ENCODE data around the gene ST3GAL3. TPM values are rescaled to one million over a fixed set of nuclear protein-coding genes. Genes with fewer than 3 reads are reported as not detected.

ST3GAL3 gene
- total RNA-seq, 1 experiment from 2014 or later: 8.3 TPM

DNA sequence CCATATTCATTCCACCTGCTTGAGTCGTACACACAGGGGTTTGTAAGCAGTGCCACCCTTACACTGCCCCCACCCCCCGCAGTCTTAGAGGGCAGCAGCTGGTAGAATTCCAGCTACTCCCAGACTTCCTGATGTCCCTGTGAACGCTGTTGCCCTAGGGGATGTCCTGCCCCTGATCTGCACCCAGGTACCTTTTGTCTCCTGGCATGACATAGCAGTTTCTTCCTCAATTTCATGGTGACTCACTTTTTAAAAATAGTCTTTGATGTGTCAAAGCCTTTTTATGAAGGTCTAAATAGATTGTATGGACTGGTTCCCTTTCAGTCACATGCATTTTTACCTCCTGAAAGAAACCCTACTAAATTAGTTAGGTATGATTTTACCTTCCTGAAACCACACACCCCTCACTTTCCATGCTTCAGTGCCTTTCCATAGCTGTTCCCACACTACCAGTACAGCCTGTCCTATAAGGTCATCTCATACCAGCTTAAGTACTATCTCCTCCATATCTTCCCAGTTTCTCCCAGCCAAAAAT, 76.4 kb downstream of the ST3GAL3 start:
- no peak overlapping the region for H2BK20ac ChIP-seq (ENCODE audit: low read depth, low read length, poor library complexity, severe bottlenecking)
- H2BK12ac ChIP-seq (ENCODE audit: insufficient read length, low read depth, low read length): no peak overlapping the region
- H2BK120ac ChIP-seq (ENCODE audit: low read depth, low read length, poor library complexity, severe bottlenecking): no peak overlapping the region
- H3T11ph ChIP-seq (ENCODE audit: low read length): no peak overlapping the region
- H3K27me3 Mint-ChIP-seq (ENCODE audit: low read depth): no peaks in the 10 kb centered on the region
- no peak overlapping the region for H2AK5ac ChIP-seq (ENCODE audit: insufficient read length, low read length)
- H4K8ac ChIP-seq (replicated peaks; ENCODE audit: insufficient read length, low read depth, low read length): no peak overlapping the region
- H3K27me3 ChIP-seq (ENCODE audit: insufficient read depth, low read length): no peaks in the 10 kb centered on the region
- no peak overlapping the region for H4K5ac ChIP-seq (ENCODE audit: insufficient read length, low read depth, low read length)
- no peak overlapping the region for H2BK5ac ChIP-seq (ENCODE audit: insufficient read length, low read length)
- H3K79me2 ChIP-seq (ENCODE audit: insufficient read depth, low read length): no peaks in the 10 kb centered on the region
- H3K4me1 ChIP-seq (ENCODE audit: insufficient read depth, low read length): no peaks in the 10 kb centered on the region
- no peak overlapping the region for H3K23ac ChIP-seq (ENCODE audit: insufficient read length, low read depth, low read length)
- no peak for DNase-seq
- H4K20me1 ChIP-seq (ENCODE audit: control insufficient read depth, insufficient read depth, insufficient read length): no peaks in the 10 kb centered on the region
- no peak overlapping the region for H3K27ac ChIP-seq (ENCODE audit: insufficient read length, low read depth, low read length)
- TF ChIP-seq, protein P1, sequence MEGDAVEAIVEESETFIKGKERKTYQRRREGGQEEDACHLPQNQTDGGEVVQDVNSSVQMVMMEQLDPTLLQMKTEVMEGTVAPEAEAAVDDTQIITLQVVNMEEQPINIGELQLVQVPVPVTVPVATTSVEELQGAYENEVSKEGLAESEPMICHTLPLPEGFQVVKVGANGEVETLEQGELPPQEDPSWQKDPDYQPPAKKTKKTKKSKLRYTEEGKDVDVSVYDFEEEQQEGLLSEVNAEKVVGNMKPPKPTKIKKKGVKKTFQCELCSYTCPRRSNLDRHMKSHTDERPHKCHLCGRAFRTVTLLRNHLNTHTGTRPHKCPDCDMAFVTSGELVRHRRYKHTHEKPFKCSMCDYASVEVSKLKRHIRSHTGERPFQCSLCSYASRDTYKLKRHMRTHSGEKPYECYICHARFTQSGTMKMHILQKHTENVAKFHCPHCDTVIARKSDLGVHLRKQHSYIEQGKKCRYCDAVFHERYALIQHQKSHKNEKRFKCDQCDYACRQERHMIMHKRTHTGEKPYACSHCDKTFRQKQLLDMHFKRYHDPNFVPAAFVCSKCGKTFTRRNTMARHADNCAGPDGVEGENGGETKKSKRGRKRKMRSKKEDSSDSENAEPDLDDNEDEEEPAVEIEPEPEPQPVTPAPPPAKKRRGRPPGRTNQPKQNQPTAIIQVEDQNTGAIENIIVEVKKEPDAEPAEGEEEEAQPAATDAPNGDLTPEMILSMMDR (conservative IDR thresholded peaks at IDR 0.05): no peak
- no peak overlapping the region for H3K14ac ChIP-seq (ENCODE audit: insufficient read depth, low read length)
- H3K27ac Mint-ChIP-seq: 0 out of 7 replicates have a peak overlapping the region, but pooled peaks of 1 of the 3 experiments have one; percentile 14
- no peak overlapping the region for H4K91ac ChIP-seq (ENCODE audit: insufficient read length, low read depth, low read length)
- H2BK15ac ChIP-seq (ENCODE audit: low read depth, low read length): no peak overlapping the region
- H3K4me2 ChIP-seq (ENCODE audit: insufficient read depth, insufficient read length, low read length): no peak overlapping the region
- no peak overlapping the region for H2AFZ ChIP-seq (ENCODE audit: low read length)
- peaks cover 8 to 11% of the 10 kb centered on the region in 2 experiments; a peak in 4 of 5 replicates for H3K9me3 Mint-ChIP-seq
- no peak overlapping the region for H3K56ac ChIP-seq (ENCODE audit: insufficient read length, low read depth, low read length)
- H3K4ac ChIP-seq (ENCODE audit: low read depth, low read length): no peak overlapping the region
- H3K79me1 ChIP-seq (ENCODE audit: insufficient read depth, low read depth, low read length, poor library complexity, severe bottlenecking): no peaks in the 10 kb centered on the region
- H3K18ac ChIP-seq (ENCODE audit: insufficient read length, low read depth, low read length): no peak overlapping the region
- no peaks in the 10 kb centered on the region for H3K23me2 ChIP-seq (ENCODE audit: insufficient read length, low read depth, low read length, poor library complexity, severe bottlenecking)
- WGBS (ENCODE audit: extremely low coverage, insufficient read length, low lambda C conversion rate): no CpG with 5 or more reads among the region's 3 CpGs
- H3K9ac ChIP-seq (ENCODE audit: extremely low read depth, insufficient read length, low read length): no peak overlapping the region
- peaks cover 0 to 16% (median 5%) of the 10 kb centered on the region in 3 experiments; a peak in 5 of 7 replicates for H3K36me3 Mint-ChIP-seq (ENCODE audit: insufficient read depth in 1 of 3, low read depth in 3 of 3)
- no peaks in the 10 kb centered on the region for H3K9me3 ChIP-seq (ENCODE audit: control insufficient read depth, low read depth, low read length)
- peaks cover 15 to 17% of the 10 kb centered on the region in 2 experiments for H3K4me1 Mint-ChIP-seq
- H3K4me3 Mint-ChIP-seq: no peak overlapping the region
